Type B pancreatic cell (in vitro differentiated cells): ENCODE measurements around the gene ZNF14. TPM values are rescaled to one million over a fixed set of nuclear protein-coding genes. Genes with fewer than 3 reads are reported as not detected.
A peak's percentile ranks its signal among the peaks of the same experiment; 100 is the strongest.

Source experiments
- DNase-seq: peaks from one replicate; pipeline ENCODE4 v3.0.0; 2021; ENCODE audit warnings: mixed read lengths; ENCODE audit not compliant: unreplicated experiment; ENCODE audit errors: extremely low spot score
- H3K27ac Mint-ChIP-seq: 2 replicates; pipeline ENCODE4 v1.8.0; 2021; ENCODE audit warnings: mild to moderate bottlenecking, mixed read lengths
- H3K27me3 Mint-ChIP-seq: 2 replicates; pipeline ENCODE4 v1.8.0; 2021; ENCODE audit warnings: mixed read lengths
- H3K36me3 Mint-ChIP-seq: 2 replicates; pipeline ENCODE4 v1.8.0; 2021; ENCODE audit warnings: mixed read lengths
- H3K4me1 Mint-ChIP-seq: one replicate; pipeline ENCODE4 v1.8.0; 2021; ENCODE audit warnings: mixed read lengths; ENCODE audit not compliant: unreplicated experiment
- H3K4me3 Mint-ChIP-seq: 2 replicates; pipeline ENCODE4 v1.8.0; 2021; ENCODE audit warnings: mild to moderate bottlenecking, mixed read lengths
- H3K9me3 Mint-ChIP-seq: 2 replicates; pipeline ENCODE4 v1.8.0; 2021; ENCODE audit warnings: mixed read lengths
- total RNA-seq: library from RNA; stranded (reverse); gene quantifications from 2 replicates; pipeline ENCODE4 v1.2.1, GENCODE V29; 2021; ENCODE audit warnings: low replicate concordance
- TF ChIP-seq, protein P1 (sequence below): fragments of 200-600 bp; sonication (generic); conservative IDR thresholded peaks from 2 replicates; pipeline ENCODE4 v1.5.0; 2021; ENCODE audit warnings: antibody characterized with exemption, mild to moderate bottlenecking

ZNF14 gene
- total RNA-seq, 1 donor from 2014 or later, result 8.5 TPM

DNA sequence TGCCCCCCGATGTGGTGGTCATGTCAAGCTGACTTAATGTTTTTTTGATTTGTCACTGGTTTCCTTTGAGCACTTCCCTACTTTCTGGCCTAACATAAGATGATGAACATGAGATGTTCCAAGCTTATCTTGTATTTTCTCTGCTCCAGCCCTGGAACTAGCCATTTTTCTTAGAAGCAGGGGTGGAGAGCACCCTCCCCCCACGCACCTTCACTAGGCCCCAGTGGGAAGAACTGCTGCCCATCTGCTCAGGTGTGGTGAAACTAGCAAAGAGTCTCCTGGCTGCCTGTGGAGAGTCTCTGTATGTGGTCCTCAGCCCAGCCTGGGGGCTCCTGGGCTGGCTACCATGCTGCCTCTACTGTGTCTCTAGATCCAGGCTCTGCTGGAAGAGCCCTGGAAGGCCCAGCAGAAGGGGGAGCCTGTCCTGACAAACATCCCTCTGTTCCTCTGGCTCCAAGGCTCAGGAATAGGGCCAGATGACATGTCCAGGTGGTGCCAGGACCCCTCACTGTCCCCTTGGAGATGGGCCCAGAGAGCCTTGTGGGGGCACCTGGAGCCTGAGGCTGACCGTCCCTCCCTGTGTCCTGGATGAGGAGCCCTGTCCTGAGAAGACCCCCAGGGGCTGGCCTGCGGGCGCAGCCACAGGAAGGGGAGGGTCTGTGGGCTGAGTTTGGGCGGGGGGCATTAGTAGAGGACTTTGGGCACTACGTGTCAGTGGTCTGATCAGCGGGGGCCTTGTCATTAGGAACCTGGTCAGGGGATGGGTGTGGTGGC lies 4.8 kb upstream of the ZNF14 start:
- H3K27ac Mint-ChIP-seq, result no peak overlapping the region
- DNase-seq, result no peak
- H3K4me1 Mint-ChIP-seq, result peaks cover 6% of the 10 kb centered on the region
- H3K27me3 Mint-ChIP-seq, result peaks cover 2% of the 10 kb centered on the region
- H3K4me3 Mint-ChIP-seq, result no peak overlapping the region
- H3K9me3 Mint-ChIP-seq, result peaks cover 4% of the 10 kb centered on the region
- peaks cover 6% of the 10 kb centered on the region for H3K36me3 Mint-ChIP-seq
- TF ChIP-seq, protein P1, sequence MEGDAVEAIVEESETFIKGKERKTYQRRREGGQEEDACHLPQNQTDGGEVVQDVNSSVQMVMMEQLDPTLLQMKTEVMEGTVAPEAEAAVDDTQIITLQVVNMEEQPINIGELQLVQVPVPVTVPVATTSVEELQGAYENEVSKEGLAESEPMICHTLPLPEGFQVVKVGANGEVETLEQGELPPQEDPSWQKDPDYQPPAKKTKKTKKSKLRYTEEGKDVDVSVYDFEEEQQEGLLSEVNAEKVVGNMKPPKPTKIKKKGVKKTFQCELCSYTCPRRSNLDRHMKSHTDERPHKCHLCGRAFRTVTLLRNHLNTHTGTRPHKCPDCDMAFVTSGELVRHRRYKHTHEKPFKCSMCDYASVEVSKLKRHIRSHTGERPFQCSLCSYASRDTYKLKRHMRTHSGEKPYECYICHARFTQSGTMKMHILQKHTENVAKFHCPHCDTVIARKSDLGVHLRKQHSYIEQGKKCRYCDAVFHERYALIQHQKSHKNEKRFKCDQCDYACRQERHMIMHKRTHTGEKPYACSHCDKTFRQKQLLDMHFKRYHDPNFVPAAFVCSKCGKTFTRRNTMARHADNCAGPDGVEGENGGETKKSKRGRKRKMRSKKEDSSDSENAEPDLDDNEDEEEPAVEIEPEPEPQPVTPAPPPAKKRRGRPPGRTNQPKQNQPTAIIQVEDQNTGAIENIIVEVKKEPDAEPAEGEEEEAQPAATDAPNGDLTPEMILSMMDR, result no peak

DNA sequence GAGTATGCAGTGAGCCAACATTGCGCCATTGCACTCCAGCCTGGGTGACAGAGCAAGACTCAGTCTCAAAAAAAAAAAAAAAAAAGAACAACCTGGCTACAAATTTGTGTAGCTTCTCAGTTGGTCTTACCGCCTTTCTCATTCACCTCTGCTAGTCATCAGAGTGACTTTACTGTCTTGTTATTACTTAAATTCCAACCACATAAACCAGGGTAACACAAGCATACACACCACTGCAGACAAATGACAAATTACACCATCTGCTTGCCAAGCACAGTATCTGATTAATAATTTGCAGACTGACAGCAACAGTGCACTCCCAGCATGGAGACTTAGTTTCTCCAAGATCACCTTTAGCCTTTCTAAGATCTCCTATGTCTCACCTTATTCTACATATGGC lies 11.0 kb downstream of the ZNF14 start:
- no peaks in the 10 kb centered on the region for H3K27me3 Mint-ChIP-seq
- no peak for DNase-seq
- H3K36me3 Mint-ChIP-seq, result peaks cover 53% of the 10 kb centered on the region
- H3K9me3 Mint-ChIP-seq, result peaks cover 25% of the 10 kb centered on the region
- H3K27ac Mint-ChIP-seq, result no peak overlapping the region
- H3K4me3 Mint-ChIP-seq, result no peak overlapping the region
- TF ChIP-seq, protein P1, result no peak
- no peaks in the 10 kb centered on the region for H3K4me1 Mint-ChIP-seq

DNA sequence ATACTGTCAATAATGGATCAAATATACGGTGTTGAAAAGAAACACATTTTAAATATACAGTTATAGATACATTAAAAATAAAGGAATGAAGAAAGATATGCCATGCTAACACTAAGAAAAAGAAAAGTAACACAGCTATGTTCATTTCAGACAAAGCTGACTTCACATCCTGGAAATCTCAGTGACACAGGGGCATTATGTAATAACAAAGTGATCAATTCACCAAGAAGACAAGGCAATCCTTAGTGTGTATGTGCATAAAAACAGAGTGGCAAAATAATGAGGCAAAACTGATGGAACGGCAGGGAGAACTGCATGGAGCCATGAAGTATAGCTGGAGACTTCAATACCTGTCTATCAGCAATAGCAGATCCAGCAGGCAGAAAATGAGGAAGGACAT lies 13.1 kb downstream of the ZNF14 start:
- DNase-seq, result no peak
- Mint-ChIP-seq H3K36me3 (peaks cover 71% of the 10 kb centered on the region), H3K27ac (no peak overlapping the region), H3K27me3 (no peaks in the 10 kb centered on the region), H3K9me3 (peaks cover 29% of the 10 kb centered on the region), H3K4me1 (no peaks in the 10 kb centered on the region), H3K4me3 (no peak overlapping the region)
- TF ChIP-seq, protein P1, result no peak

DNA sequence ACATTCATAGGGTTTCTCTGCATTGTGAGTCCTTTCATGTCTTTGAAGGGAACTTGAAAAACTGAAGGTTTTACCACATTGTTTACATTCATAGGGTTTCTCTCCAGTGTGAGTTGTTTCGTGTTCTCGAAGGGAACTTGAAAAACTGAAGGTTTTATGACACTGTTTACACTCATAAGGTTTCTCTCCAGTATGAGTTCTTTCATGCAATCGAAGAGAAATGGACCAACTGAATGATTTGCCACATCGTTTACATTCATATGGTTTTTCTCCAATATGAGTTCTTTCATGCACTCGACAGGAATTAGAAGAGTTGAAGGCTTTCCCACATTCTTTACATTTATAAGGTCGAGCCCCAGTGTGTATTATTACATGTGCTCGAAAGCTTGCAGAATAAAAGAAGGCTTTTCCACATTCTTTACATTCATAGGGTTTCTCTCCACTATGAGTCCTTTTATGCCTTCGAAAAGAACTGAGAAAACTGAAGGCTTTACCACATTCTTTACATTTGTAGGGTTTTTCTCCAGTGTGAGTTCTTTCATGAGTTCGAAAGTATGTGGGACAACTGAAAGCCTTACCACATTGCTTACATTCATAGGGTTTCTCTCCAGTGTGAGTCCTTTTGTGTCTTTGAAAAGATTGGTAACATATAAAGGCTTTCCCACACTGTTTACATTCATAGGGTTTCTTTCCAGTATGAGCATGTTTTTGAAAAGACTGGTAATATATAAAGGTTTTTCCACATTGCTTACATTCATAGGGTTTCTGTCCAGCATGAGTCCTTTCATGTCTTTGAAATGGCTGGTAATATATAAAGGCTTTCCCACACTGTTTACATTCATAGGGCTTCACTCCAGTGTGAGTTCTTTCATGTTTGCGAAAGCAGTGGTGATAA lies 20.7 kb downstream of the ZNF14 start:
- no peak for DNase-seq
- Mint-ChIP-seq H3K9me3 (peaks cover 16% of the 10 kb centered on the region), H3K27ac (no peak overlapping the region), H3K4me1 (no peaks in the 10 kb centered on the region), H3K36me3 (peaks cover 82% of the 10 kb centered on the region), H3K27me3 (no peaks in the 10 kb centered on the region), H3K4me3 (peak overlapping the region; percentile 18)
- TF ChIP-seq, protein P1, result no peak

DNA sequence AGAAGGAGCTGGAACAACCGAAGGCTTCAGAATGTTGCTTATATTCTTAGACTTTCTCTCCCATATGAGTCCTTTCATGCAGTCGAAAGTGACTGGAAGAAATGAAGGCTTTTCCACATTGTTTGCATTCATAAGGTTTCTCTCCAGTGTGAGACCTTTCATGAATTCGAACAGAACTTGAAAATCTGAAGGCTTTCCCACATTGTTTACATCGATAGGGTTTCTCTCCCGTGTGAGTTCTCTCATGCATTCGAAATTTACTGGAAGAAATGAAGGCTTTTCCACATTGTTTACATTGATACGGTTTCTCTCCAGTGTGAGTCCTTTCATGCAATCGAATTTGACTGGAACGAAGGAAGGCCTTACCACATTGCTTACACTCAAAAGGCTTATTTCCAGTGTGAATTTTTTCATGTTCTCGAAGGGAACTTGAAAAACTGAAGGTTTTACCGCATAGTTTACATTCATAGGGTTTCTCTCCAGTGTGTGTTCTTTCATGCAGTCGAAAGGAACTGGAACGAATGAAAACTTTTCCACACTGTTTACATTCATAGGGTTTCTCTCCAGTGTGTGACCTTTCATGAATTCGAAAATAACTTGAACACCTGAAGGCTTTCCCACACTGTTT lies 21.5 kb downstream of the ZNF14 start:
- Mint-ChIP-seq H3K4me3 (no peak overlapping the region), H3K4me1 (no peaks in the 10 kb centered on the region), H3K27ac (no peak overlapping the region), H3K36me3 (peaks cover 77% of the 10 kb centered on the region), H3K27me3 (no peaks in the 10 kb centered on the region), H3K9me3 (peaks cover 11% of the 10 kb centered on the region)
- TF ChIP-seq, protein P1, result no peak
- no peak for DNase-seq
